NCI-H2107 (cell line): ENCODE data around the gene ATP2B2.
"Not testable (repeated sequence)": the region's sequence is repeated elsewhere in the genome, so short reads cannot be mapped to it uniquely, and the experiment has no call there.

Experiments
- DNase-seq: peaks from one replicate; lab custom pipeline; 2025; lab: John Stamatoyannopoulos, UW

ATP2B2 gene

GRCh38 chr3:10505050-10505790, at the start of gene ATP2B2:
ATP2B2 (minus strand) TSS chr3:10505586; CDS start chr3:10449543, 56,043 bp downstream.
- no peak for DNase-seq

GRCh38 chr3:10554746-10555145, 49.4 kb upstream of the ATP2B2 start:
- no peak for DNase-seq

GRCh38 chr3:10554236-10554611, 48.8 kb upstream of the ATP2B2 start:
- DNase-seq: no peak

GRCh38 chr3:10553591-10554235, 48.3 kb upstream of the ATP2B2 start:
- no peak for DNase-seq

GRCh38 chr3:10552631-10552943, 47.2 kb upstream of the ATP2B2 start:
- no peak for DNase-seq

GRCh38 chr3:10551821-10552630, 46.6 kb upstream of the ATP2B2 start:
- DNase-seq: no peak

- no peak for DNase-seq
Measured at GRCh38 chr3:10551139-10551538, 45.8 kb upstream of the ATP2B2 start.

- DNase-seq: no peak
Measured at GRCh38 chr3:10550705-10551104, 45.3 kb upstream of the ATP2B2 start.

GRCh38 chr3:10549617-10550230, 44.3 kb upstream of the ATP2B2 start:
- DNase-seq: no peak

- DNase-seq: no peak
Measured at GRCh38 chr3:10548992-10549391, 43.6 kb upstream of the ATP2B2 start.

GRCh38 chr3:10547841-10548783, 42.7 kb upstream of the ATP2B2 start:
- no peak for DNase-seq

- DNase-seq: no peak
Measured at GRCh38 chr3:10547413-10547812, 42.0 kb upstream of the ATP2B2 start.

GRCh38 chr3:10546820-10547263, 41.5 kb upstream of the ATP2B2 start:
- no peak for DNase-seq

- DNase-seq: no peak
Measured at GRCh38 chr3:10546181-10546624, 40.8 kb upstream of the ATP2B2 start.

- no peak for DNase-seq
Measured at GRCh38 chr3:10542518-10542917, 37.1 kb upstream of the ATP2B2 start.

- DNase-seq: not testable (repeated sequence)
Measured at GRCh38 chr3:10540347-10540746, 35.0 kb upstream of the ATP2B2 start.

GRCh38 chr3:10534066-10534465, 28.7 kb upstream of the ATP2B2 start:
- no peak for DNase-seq

GRCh38 chr3:10533737-10534023, 28.3 kb upstream of the ATP2B2 start:
- DNase-seq: no peak

GRCh38 chr3:10532939-10533736, 27.8 kb upstream of the ATP2B2 start:
- DNase-seq: no peak

- no peak for DNase-seq
Measured at GRCh38 chr3:10531031-10531430, 25.6 kb upstream of the ATP2B2 start.

- DNase-seq: no peak
Measured at GRCh38 chr3:10530241-10530640, 24.9 kb upstream of the ATP2B2 start.
